ENCODE measurements around the gene CRY2. TPM values are rescaled to one million over a fixed set of nuclear protein-coding genes. Genes with fewer than 3 reads are reported as not detected.
A peak's percentile ranks its signal among the peaks of the same experiment; 100 is the strongest.

Gene CRY2
- total RNA-seq, 1 donor from 2014 or later, result 8.5 TPM

GRCh38 chr11:45844822-45845578 is 2.3 kb upstream of the CRY2 start:
- TF ChIP-seq CTCF (IDR thresholded peaks at IDR 0.05; ENCODE audit: insufficient read depth, low read length, poor library complexity, severe bottlenecking), result no peak
- no peaks in the 10 kb centered on the region for H3K36me3 ChIP-seq (ENCODE audit: control insufficient read depth, insufficient read depth, low read length)
- H3K4me3 ChIP-seq (ENCODE audit: low read depth, low read length), result no peak overlapping the region
- peaks cover 3% of the 10 kb centered on the region for H3K27me3 ChIP-seq (ENCODE audit: control insufficient read depth, insufficient read depth, low read length)
- DNase-seq (ENCODE audit: low read depth), result no peak

- DNase-seq (ENCODE audit: low read depth), result no peak
- Histone ChIP-seq H3K36me3 (ENCODE audit: control insufficient read depth, insufficient read depth, low read length) (no peaks in the 10 kb centered on the region), H3K27me3 (ENCODE audit: control insufficient read depth, insufficient read depth, low read length) (peaks cover 3% of the 10 kb centered on the region), H3K4me3 (ENCODE audit: low read depth, low read length) (no peak overlapping the region)
- TF ChIP-seq CTCF (IDR thresholded peaks at IDR 0.05; ENCODE audit: insufficient read depth, low read length, poor library complexity, severe bottlenecking), result no peak
Observed at GRCh38 chr11:45846174-45846675, 1.1 kb upstream of the CRY2 start.

- no peak for DNase-seq (ENCODE audit: low read depth)
- Histone ChIP-seq H3K27me3 (ENCODE audit: control insufficient read depth, insufficient read depth, low read length) (peaks cover 3% of the 10 kb centered on the region), H3K36me3 (ENCODE audit: control insufficient read depth, insufficient read depth, low read length) (no peaks in the 10 kb centered on the region), H3K4me3 (ENCODE audit: low read depth, low read length) (peak overlapping the region; percentile 95)
- TF ChIP-seq CTCF (IDR thresholded peaks at IDR 0.05; ENCODE audit: insufficient read depth, low read length, poor library complexity, severe bottlenecking), result peak; percentile 5
Observed at GRCh38 chr11:45847911-45848316, 639 bp downstream of the CRY2 start.

- H3K27me3 ChIP-seq (ENCODE audit: control insufficient read depth, insufficient read depth, low read length), result peaks cover 3% of the 10 kb centered on the region
- no peak for DNase-seq (ENCODE audit: low read depth)
- no peaks in the 10 kb centered on the region for H3K36me3 ChIP-seq (ENCODE audit: control insufficient read depth, insufficient read depth, low read length)
- H3K4me3 ChIP-seq (ENCODE audit: low read depth, low read length), result no peak overlapping the region
- no peak for TF ChIP-seq CTCF (IDR thresholded peaks at IDR 0.05; ENCODE audit: insufficient read depth, low read length, poor library complexity, severe bottlenecking)
Observed at GRCh38 chr11:45848654-45849081, 1.4 kb downstream of the CRY2 start.

- no peak for TF ChIP-seq CTCF (IDR thresholded peaks at IDR 0.05; ENCODE audit: insufficient read depth, low read length, poor library complexity, severe bottlenecking)
- no peak for DNase-seq (ENCODE audit: low read depth)
- Histone ChIP-seq H3K36me3 (ENCODE audit: control insufficient read depth, insufficient read depth, low read length) (no peaks in the 10 kb centered on the region), H3K27me3 (ENCODE audit: control insufficient read depth, insufficient read depth, low read length) (peaks cover 3% of the 10 kb centered on the region), H3K4me3 (ENCODE audit: low read depth, low read length) (no peak overlapping the region)
Observed at GRCh38 chr11:45850446-45850845, 3.2 kb downstream of the CRY2 start.

- no peaks in the 10 kb centered on the region for H3K27me3 ChIP-seq (ENCODE audit: control insufficient read depth, insufficient read depth, low read length)
- no peak for TF ChIP-seq CTCF (IDR thresholded peaks at IDR 0.05; ENCODE audit: insufficient read depth, low read length, poor library complexity, severe bottlenecking)
- no peak for DNase-seq (ENCODE audit: low read depth)
- no peaks in the 10 kb centered on the region for H3K36me3 ChIP-seq (ENCODE audit: control insufficient read depth, insufficient read depth, low read length)
- no peak overlapping the region for H3K4me3 ChIP-seq (ENCODE audit: low read depth, low read length)
Observed at GRCh38 chr11:45851228-45851627, 4.0 kb downstream of the CRY2 start.
